SH-SY5Y (cell line): Measurements from ENCODE around the gene MDM2.

ENCODE experiments used
- GATA2 ChIP-seq: IDR thresholded peaks from 2 replicates; pipeline ENCODE4 v1.6.1; 2011; ENCODE audit warnings: mild to moderate bottlenecking, low read depth, low read length
- GATA3 ChIP-seq: IDR thresholded peaks from 2 replicates; pipeline ENCODE4 v1.6.1; 2011; ENCODE audit warnings: low read depth, mild to moderate bottlenecking, low read length, moderate library complexity

DNA sequence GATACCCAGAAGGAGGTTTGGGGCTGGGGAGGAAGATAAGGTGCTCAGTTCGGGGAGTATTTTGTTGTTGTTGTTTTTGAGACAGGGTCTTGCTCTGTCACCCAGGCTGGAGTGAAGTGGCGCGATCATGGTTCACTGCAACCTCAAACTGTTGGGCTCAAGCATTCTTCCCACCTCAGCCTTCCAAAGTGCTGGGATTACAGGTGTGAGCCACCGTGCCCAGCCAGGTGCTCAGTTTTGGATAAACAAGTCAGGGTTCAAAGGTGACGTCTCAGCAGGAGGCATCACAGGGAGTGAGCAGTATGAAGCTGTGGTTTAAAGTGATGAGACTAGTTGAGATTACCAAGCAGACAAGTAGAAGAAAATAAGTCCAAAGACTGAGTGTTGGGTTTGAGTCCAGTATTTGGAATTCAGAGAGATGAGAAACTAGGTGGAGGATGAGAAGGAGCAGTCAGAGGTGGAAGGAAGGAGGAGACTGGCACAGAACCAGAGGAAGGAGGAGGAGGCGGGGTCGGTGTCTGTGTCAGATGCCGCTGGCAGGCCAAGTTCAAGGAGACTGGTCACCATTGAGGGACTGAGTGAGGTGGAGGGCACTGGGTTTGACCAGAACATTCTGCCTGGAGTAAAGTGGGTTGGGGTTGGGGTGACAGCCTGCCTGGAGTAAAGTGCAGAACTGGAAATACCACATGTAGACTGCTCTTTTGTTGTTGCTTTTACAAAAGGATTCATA is 45.9 kb upstream of the MDM2 start:
- TF ChIP-seq GATA3 (no peak), GATA2 (no peak)
